ENCODE results near the gene HIC1.

Gene HIC1

GRCh38 chr17:2025220-2025621, 29.7 kb upstream of the HIC1 start, which contains the start of gene RTN4RL1:
Gene RTN4RL1, minus strand, starts transcription at chr17:2025334. Its CDS starts 469 bp downstream, at chr17:2024865.
- no peak for DNase-seq

- no peak for DNase-seq
These were observed 29.1 kb upstream of the HIC1 start for GRCh38 chr17:2025622-2026309.

- DNase-seq = no peak
These were observed 27.2 kb upstream of the HIC1 start for GRCh38 chr17:2027528-2028233.

GRCh38 chr17:2028234-2028614, 26.7 kb upstream of the HIC1 start:
- DNase-seq = no peak

GRCh38 chr17:2028737-2029136, 26.2 kb upstream of the HIC1 start:
- DNase-seq = no peak

- no peak for DNase-seq
These were observed 24.8 kb upstream of the HIC1 start, which contains the start of gene DPH1 for GRCh38 chr17:2029911-2030778. Gene DPH1, plus strand, starts transcription at chr17:2030153. Its CDS starts 17 bp downstream, at chr17:2030170.

GRCh38 chr17:2030779-2031163, 24.1 kb upstream of the HIC1 start:
- DNase-seq = no peak

GRCh38 chr17:2033153-2033552, 21.8 kb upstream of the HIC1 start:
- no peak for DNase-seq

GRCh38 chr17:2034157-2034556, 20.7 kb upstream of the HIC1 start:
- no peak for DNase-seq

GRCh38 chr17:2034806-2035540, 19.9 kb upstream of the HIC1 start:
- no peak for DNase-seq

GRCh38 chr17:2035541-2036488, 19.1 kb upstream of the HIC1 start:
- no peak for DNase-seq

GRCh38 chr17:2037155-2037554, 17.7 kb upstream of the HIC1 start:
- DNase-seq = no peak

GRCh38 chr17:2040219-2040827, 14.6 kb upstream of the HIC1 start:
- no peak for DNase-seq

GRCh38 chr17:2040942-2041560, 13.9 kb upstream of the HIC1 start:
- no peak for DNase-seq

GRCh38 chr17:2041561-2042389, 13.1 kb upstream of the HIC1 start, which contains the start of gene OVCA2:
Gene OVCA2, plus strand, starts transcription at chr17:2042022. Its CDS starts 26 bp downstream, at chr17:2042048.
- DNase-seq = peak; percentile 34

GRCh38 chr17:2042390-2042847, 12.5 kb upstream of the HIC1 start:
- DNase-seq = no peak

- DNase-seq = no peak
These were observed 12.0 kb upstream of the HIC1 start for GRCh38 chr17:2042933-2043332.

GRCh38 chr17:2043785-2044184, 11.1 kb upstream of the HIC1 start:
- DNase-seq = no peak

GRCh38 chr17:2044263-2044894, 10.5 kb upstream of the HIC1 start:
- no peak for DNase-seq
